IMR-90 (cell line): ENCODE results near the gene CD14. TPM values are rescaled to one million over a fixed set of nuclear protein-coding genes. Genes with fewer than 3 reads are reported as not detected.

Experiments used
- ATAC-seq: fragments of 200-7000 bp; cut with Tn5 transposase; 2 replicates; pipeline ENCODE4 v1.9.1; 2020; ENCODE audit warnings: low read depth, mild to moderate bottlenecking, moderate library complexity
- BruUV-seq: library from RNA; stranded (reverse); fragments of 400-500 nt; replicated peaks from 2 replicates; lab custom pipeline; 2021; lab: Mats Ljungman, UMichigan
- CTCF ChIA-PET: fragments of 300-600 bp; formaldehyde crosslinking; extraction: SDS; loops from one replicate; lab custom pipeline; 2021; ENCODE audit warnings: antibody characterized with exemption; lab: Yijun Ruan, JAX
- POLR2A ChIA-PET: fragments of 300-600 bp; sonication (Branson Sonifier 250); formaldehyde crosslinking; loops from one replicate; lab custom pipeline; 2022; ENCODE audit warnings: antibody characterized with exemption; ENCODE audit not compliant: unreplicated experiment; lab: Charles Lee
- DNase-seq: peaks from one replicate; pipeline ENCODE4 v3.0.0; 2013
- H2AFZ ChIP-seq: replicated peaks from 2 replicates; pipeline ENCODE3; 2013; ENCODE audit warnings: low read length, mild to moderate bottlenecking; ENCODE audit not compliant: poor library complexity
- H2AK5ac ChIP-seq: 2 replicates; pipeline ENCODE4 v1.6.1; 2013; ENCODE audit warnings: low read depth, low read length, inconsistent platforms
- H2AK9ac ChIP-seq: replicated peaks from 2 replicates; pipeline ENCODE3; 2013; ENCODE audit warnings: mild to moderate bottlenecking, low read depth, low read length, moderate library complexity; ENCODE audit not compliant: poor library complexity
- H2BK120ac ChIP-seq: 2 replicates; pipeline ENCODE4 v1.6.1; 2013; ENCODE audit warnings: low read depth, low read length, inconsistent platforms
- H2BK15ac ChIP-seq: 3 replicates; pipeline ENCODE4 v1.6.1; 2013; ENCODE audit warnings: low read depth, low read length, inconsistent platforms
- H2BK20ac ChIP-seq: 2 replicates; pipeline ENCODE4 v1.6.1; 2013; ENCODE audit warnings: low read depth, mild to moderate bottlenecking, inconsistent platforms, low read length, moderate library complexity
- H2BK5ac ChIP-seq: 2 replicates; pipeline ENCODE4 v1.6.1; 2013; ENCODE audit warnings: mild to moderate bottlenecking, low read depth, low read length, inconsistent platforms; ENCODE audit not compliant: poor library complexity, severe bottlenecking
- H3K14ac ChIP-seq: replicated peaks from 2 replicates; pipeline ENCODE4 v1.6.1; 2013; ENCODE audit warnings: low read depth, low read length, inconsistent platforms
- H3K18ac ChIP-seq: 2 replicates; pipeline ENCODE4 v1.6.1; 2013; ENCODE audit warnings: low read depth, low read length, control low read depth
- H3K23ac ChIP-seq: 2 replicates; pipeline ENCODE4 v1.6.1; 2013; ENCODE audit warnings: low read depth, low read length, inconsistent platforms
- H3K27ac ChIP-seq: 2 replicates; pipeline ENCODE4 v1.5.1; 2013; ENCODE audit warnings: mild to moderate bottlenecking, control low read depth, low read length; ENCODE audit not compliant: insufficient read depth
- H3K27me3 ChIP-seq: 2 replicates; pipeline ENCODE4 v1.6.1; 2013; ENCODE audit warnings: low read length; ENCODE audit not compliant: control insufficient read depth, insufficient read depth
- H3K36me3 ChIP-seq: 2 replicates; pipeline ENCODE4 v1.6.1; 2013; ENCODE audit warnings: low read length, mixed read lengths; ENCODE audit not compliant: control insufficient read depth, insufficient read depth
- H3K4ac ChIP-seq: 2 replicates; pipeline ENCODE4 v1.6.1; 2013; ENCODE audit warnings: low read depth, low read length, inconsistent platforms
- H3K4me1 ChIP-seq: 2 replicates; pipeline ENCODE4 v1.6.1; 2013; ENCODE audit warnings: low read length, mixed read lengths; ENCODE audit not compliant: control insufficient read depth, insufficient read depth
- H3K4me2 ChIP-seq: 2 replicates; pipeline ENCODE4 v1.6.1; 2013; ENCODE audit warnings: low read depth, mild to moderate bottlenecking, control low read depth, low read length, moderate library complexity
- H3K4me3 ChIP-seq: 2 replicates; pipeline ENCODE4 v1.5.1; 2013; ENCODE audit warnings: low read depth, mild to moderate bottlenecking, control low read depth, low read length, moderate library complexity; ENCODE audit not compliant: insufficient read depth
- H3K56ac ChIP-seq: 2 replicates; pipeline ENCODE4 v1.6.1; 2013; ENCODE audit warnings: low read length, inconsistent platforms; ENCODE audit not compliant: insufficient read depth; ENCODE audit errors: extremely low read depth
- H3K79me1 ChIP-seq, 2 experiments: 2 replicates each; pipeline ENCODE4 v1.6.1; 2013; ENCODE audit warnings: low read length in 2 of 2, inconsistent platforms in 1 of 2, low read depth in 1 of 2
- H3K9ac ChIP-seq: 2 replicates; pipeline ENCODE4 v1.6.1; 2013; ENCODE audit warnings: low read depth, low read length, control low read depth
- H3K9me1 ChIP-seq: 2 replicates; pipeline ENCODE4 v1.6.1; 2013; ENCODE audit warnings: low read length, inconsistent platforms; ENCODE audit not compliant: insufficient read depth
- H3K9me3 ChIP-seq: 2 replicates; pipeline ENCODE4 v1.6.1; 2013; ENCODE audit warnings: low read length; ENCODE audit not compliant: control insufficient read depth, insufficient read depth
- H4K20me1 ChIP-seq: 2 replicates; pipeline ENCODE4 v1.6.1; 2013; ENCODE audit warnings: low read length, inconsistent platforms; ENCODE audit not compliant: insufficient read depth
- H4K5ac ChIP-seq: 2 replicates; pipeline ENCODE4 v1.6.1; 2013; ENCODE audit warnings: mild to moderate bottlenecking, low read depth, low read length, control low read depth
- H4K8ac ChIP-seq, 2 experiments: 2 replicates each; pipeline ENCODE4 v1.6.1; 2013; ENCODE audit warnings: low read depth in 2 of 2, low read length in 2 of 2, control low read depth in 1 of 2, inconsistent platforms in 1 of 2
- H4K91ac ChIP-seq: 2 replicates; pipeline ENCODE4 v1.6.1; 2013; ENCODE audit warnings: low read depth, low read length, inconsistent platforms; ENCODE audit not compliant: insufficient read depth
- BHLHE40 ChIP-seq: fragments of 150-350 bp; IDR thresholded peaks from 2 replicates; pipeline ENCODE4 v1.6.1; 2016; ENCODE audit warnings: mild to moderate bottlenecking, low read depth, low read length
- CEBPB ChIP-seq: IDR thresholded peaks from 2 replicates; pipeline ENCODE4 v1.6.1; 2012; ENCODE audit warnings: low read depth, low read length, improper control_type of control experiment
- CHD1 ChIP-seq: IDR thresholded peaks from 2 replicates; pipeline ENCODE4 v1.6.1; 2012; ENCODE audit warnings: low read depth, low read length, improper control_type of control experiment
- FOS ChIP-seq: fragments of 150-350 bp; IDR thresholded peaks from 2 replicates; pipeline ENCODE4 v1.6.1; 2016; ENCODE audit warnings: low read depth, low read length
- MAFK ChIP-seq: IDR thresholded peaks from 2 replicates; pipeline ENCODE4 v1.6.1; 2012; ENCODE audit warnings: low read depth, low read length, improper control_type of control experiment
- MAZ ChIP-seq: IDR thresholded peaks from 2 replicates; pipeline ENCODE4 v1.6.1; 2012; ENCODE audit warnings: low read depth, mild to moderate bottlenecking, low read length, improper control_type of control experiment, moderate library complexity, borderline replicate concordance
- MXI1 ChIP-seq: IDR thresholded peaks from 2 replicates; pipeline ENCODE4 v1.6.1; 2012; ENCODE audit warnings: low read depth, mild to moderate bottlenecking, low read length, moderate library complexity, borderline replicate concordance
- NFE2L2 ChIP-seq: fragments of 150-350 bp; IDR thresholded peaks from 2 replicates; pipeline ENCODE4 v1.6.1; 2016; ENCODE audit warnings: low read depth, mild to moderate bottlenecking, low read length
- POLR2A ChIP-seq: IDR thresholded peaks from 2 replicates; pipeline ENCODE4 v1.6.1; 2012; ENCODE audit warnings: mild to moderate bottlenecking, low read depth, low read length
- RAD21 ChIP-seq: IDR thresholded peaks from 2 replicates; pipeline ENCODE4 v1.6.1; 2012; ENCODE audit warnings: low read length, improper control_type of control experiment
- RCOR1 ChIP-seq: IDR thresholded peaks from 2 replicates; pipeline ENCODE4 v1.6.1; 2012; ENCODE audit warnings: mild to moderate bottlenecking, low read length, improper control_type of control experiment; ENCODE audit not compliant: insufficient replicate concordance
- RFX5 ChIP-seq: IDR thresholded peaks from 2 replicates; pipeline ENCODE4 v1.8.0; 2012; ENCODE audit warnings: low read depth, mild to moderate bottlenecking, low read length, moderate library complexity
- SMC3 ChIP-seq: fragments of 150-350 bp; IDR thresholded peaks from 2 replicates; pipeline ENCODE4 v1.6.1; 2016; ENCODE audit warnings: low read depth, mild to moderate bottlenecking, antibody characterized with exemption, low read length, moderate library complexity
- WGBS, 2 experiments: methylation state at CpG; one replicate each; pipeline versions ENCODE4 v1.1.5 to v1.1.7; 2013; ENCODE audit warnings: missing lambda C conversion rate in 2 of 2; ENCODE audit not compliant: insufficient read length in 1 of 2; ENCODE audit errors: extremely low coverage in 2 of 2; 5-methylcytosine and 5-hydroxymethylcytosine counted together
- dilution Hi-C: fragments of 300-500 bp; cut with HindIII; formaldehyde crosslinking; loops from one replicate; pipeline ENCODE4 v1.14.3; 2018; ENCODE audit warnings: low sequenced_read_pairs; ENCODE audit not compliant: unreplicated experiment
- in situ Hi-C: fragments of 300-500 bp; cut with MboI; formaldehyde crosslinking; loops from 3 replicates; pipeline ENCODE4 v1.14.3; 2019; ENCODE audit warnings: low sequenced_read_pairs, inconsistent platforms, mixed read lengths
- intact Hi-C: fragments of 100-400 bp; cut with micrococcal nuclease; formaldehyde crosslinking; loops from 2 replicates; pipeline ENCODE4 v1.10.0; 2022
- polyA plus RNA-seq, 3 experiments: library from polyadenylated mRNA; depleted of rRNA; stranded (reverse); fragments of >200 nt; gene quantifications; 2 replicates each; pipeline ENCODE4 v1.2.3, GENCODE V29; 2012; ENCODE audit warnings: low replicate concordance in 1 of 3
- total RNA-seq: library from RNA; depleted of rRNA; stranded (reverse); fragments of >200 nt; gene quantifications from 2 replicates; pipeline ENCODE4 v1.2.3, GENCODE V29; 2012
- TF ChIP-seq, protein P1 (sequence below): fragments of 150-350 bp; IDR thresholded peaks from 2 replicates; pipeline ENCODE4 v1.6.1; 2017; ENCODE audit warnings: mild to moderate bottlenecking, antibody characterized with exemption, low read length, low read depth
- TF ChIP-seq, protein P2 (sequence below): conservative IDR thresholded peaks from 2 replicates; pipeline ENCODE4 v1.5.1; 2012; ENCODE audit warnings: mild to moderate bottlenecking, low read depth, low read length, improper control_type of control experiment
- TF ChIP-seq, protein P3 (sequence below): fragments of 150-350 bp; IDR thresholded peaks from 2 replicates; pipeline ENCODE4 v1.6.1; 2016; ENCODE audit warnings: low read depth, mild to moderate bottlenecking, low read length, moderate library complexity, borderline replicate concordance

Gene CD14
- total and polyA plus RNA-seq, 2 of the 4 experiments (the other 2 are of a cell fraction), result 0.17 to 0.18 TPM

DNA sequence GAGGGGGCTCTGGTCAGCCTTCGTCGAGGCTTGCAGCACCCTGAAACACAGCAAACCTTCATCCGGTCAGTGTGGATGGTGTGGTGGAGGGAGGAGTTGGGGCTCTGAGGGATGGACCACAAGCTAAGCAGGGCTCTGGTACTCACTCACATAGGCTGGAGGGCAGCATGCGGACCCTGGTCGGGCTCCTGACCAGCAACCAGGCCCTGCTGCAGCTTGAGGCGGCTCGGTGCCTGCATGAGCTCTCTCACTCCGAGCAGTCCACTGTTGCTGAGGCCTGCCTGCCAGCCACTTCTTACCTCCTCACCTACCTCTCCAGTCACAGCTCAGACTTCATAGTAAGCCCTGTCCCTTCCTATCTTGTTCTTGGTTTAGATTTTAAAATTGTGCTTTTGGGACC is 8.7 kb upstream of the CD14 start:
- Histone ChIP-seq H3K9me1 (peaks cover 7% of the 10 kb centered on the region), H3K9me3 (no peaks in the 10 kb centered on the region), H3K36me3 (peaks cover 24% of the 10 kb centered on the region), H2BK20ac (no peak overlapping the region), H2BK120ac (no peak overlapping the region), H3K27ac (no peak overlapping the region), H3K4ac (no peak overlapping the region), H3K56ac (no peak overlapping the region), H2AK9ac (no peak overlapping the region), H4K91ac (no peak overlapping the region), H4K20me1 (no peaks in the 10 kb centered on the region), H3K9ac (no peak overlapping the region), H4K5ac (no peak overlapping the region), H3K18ac (no peak overlapping the region), H3K27me3 (no peaks in the 10 kb centered on the region), H3K4me3 (no peak overlapping the region), H3K4me2 (no peak overlapping the region), H3K23ac (no peak overlapping the region), H2AFZ (no peak overlapping the region), H2BK5ac (no peak overlapping the region), H2BK15ac (no peak overlapping the region), H4K8ac (no peak overlapping the region), H3K14ac (no peak overlapping the region), H3K79me1 (peaks cover 16 to 36% of the 10 kb centered on the region in 2 experiments), H3K4me1 (peaks cover 4% of the 10 kb centered on the region), H2AK5ac (no peak overlapping the region)
- ATAC-seq (no peak), DNase-seq (no peak)
- CTCF ChIA-PET, result no interaction called here
- POLR2A ChIA-PET, result no interaction called here
- intact Hi-C loops, result no loop called here
- dilution Hi-C loops, result no loop called here
- 89% methylated on average over 5 of the region's 8 CpGs; no CpG with 5 or more reads in 1 of the 2 experiments for WGBS, 2 experiments
- BruUV-seq, result no TSS peak
- no peak for TF ChIP-seq MAFK
- no peak for TF ChIP-seq MAZ
- TF ChIP-seq RAD21, result no peak
- TF ChIP-seq, protein P1, sequence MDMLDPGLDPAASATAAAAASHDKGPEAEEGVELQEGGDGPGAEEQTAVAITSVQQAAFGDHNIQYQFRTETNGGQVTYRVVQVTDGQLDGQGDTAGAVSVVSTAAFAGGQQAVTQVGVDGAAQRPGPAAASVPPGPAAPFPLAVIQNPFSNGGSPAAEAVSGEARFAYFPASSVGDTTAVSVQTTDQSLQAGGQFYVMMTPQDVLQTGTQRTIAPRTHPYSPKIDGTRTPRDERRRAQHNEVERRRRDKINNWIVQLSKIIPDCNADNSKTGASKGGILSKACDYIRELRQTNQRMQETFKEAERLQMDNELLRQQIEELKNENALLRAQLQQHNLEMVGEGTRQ, result no peak
- TF ChIP-seq RFX5, result no peak
- TF ChIP-seq BHLHE40, result no peak
- TF ChIP-seq, protein P2, sequence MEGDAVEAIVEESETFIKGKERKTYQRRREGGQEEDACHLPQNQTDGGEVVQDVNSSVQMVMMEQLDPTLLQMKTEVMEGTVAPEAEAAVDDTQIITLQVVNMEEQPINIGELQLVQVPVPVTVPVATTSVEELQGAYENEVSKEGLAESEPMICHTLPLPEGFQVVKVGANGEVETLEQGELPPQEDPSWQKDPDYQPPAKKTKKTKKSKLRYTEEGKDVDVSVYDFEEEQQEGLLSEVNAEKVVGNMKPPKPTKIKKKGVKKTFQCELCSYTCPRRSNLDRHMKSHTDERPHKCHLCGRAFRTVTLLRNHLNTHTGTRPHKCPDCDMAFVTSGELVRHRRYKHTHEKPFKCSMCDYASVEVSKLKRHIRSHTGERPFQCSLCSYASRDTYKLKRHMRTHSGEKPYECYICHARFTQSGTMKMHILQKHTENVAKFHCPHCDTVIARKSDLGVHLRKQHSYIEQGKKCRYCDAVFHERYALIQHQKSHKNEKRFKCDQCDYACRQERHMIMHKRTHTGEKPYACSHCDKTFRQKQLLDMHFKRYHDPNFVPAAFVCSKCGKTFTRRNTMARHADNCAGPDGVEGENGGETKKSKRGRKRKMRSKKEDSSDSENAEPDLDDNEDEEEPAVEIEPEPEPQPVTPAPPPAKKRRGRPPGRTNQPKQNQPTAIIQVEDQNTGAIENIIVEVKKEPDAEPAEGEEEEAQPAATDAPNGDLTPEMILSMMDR, result no peak
- no peak for TF ChIP-seq FOS
- no peak for TF ChIP-seq SMC3
- TF ChIP-seq CHD1, result no peak
- TF ChIP-seq RCOR1, result no peak
- no peak for TF ChIP-seq POLR2A
- no peak for TF ChIP-seq NFE2L2
- TF ChIP-seq MXI1, result no peak
- TF ChIP-seq CEBPB, result no peak
- TF ChIP-seq, protein P3, sequence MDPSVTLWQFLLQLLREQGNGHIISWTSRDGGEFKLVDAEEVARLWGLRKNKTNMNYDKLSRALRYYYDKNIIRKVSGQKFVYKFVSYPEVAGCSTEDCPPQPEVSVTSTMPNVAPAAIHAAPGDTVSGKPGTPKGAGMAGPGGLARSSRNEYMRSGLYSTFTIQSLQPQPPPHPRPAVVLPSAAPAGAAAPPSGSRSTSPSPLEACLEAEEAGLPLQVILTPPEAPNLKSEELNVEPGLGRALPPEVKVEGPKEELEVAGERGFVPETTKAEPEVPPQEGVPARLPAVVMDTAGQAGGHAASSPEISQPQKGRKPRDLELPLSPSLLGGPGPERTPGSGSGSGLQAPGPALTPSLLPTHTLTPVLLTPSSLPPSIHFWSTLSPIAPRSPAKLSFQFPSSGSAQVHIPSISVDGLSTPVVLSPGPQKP, result no peak
- in situ Hi-C loops, result no loop called here
